Effector memory CD8-positive, alpha-beta T cell (primary cell): ENCODE results near the gene SMARCC2.

ENCODE experiments used
- ATAC-seq: fragments of 150-1000 bp; cut with Tn5 transposase; replicated peaks from 2 replicates; pipeline ENCODE4 v1.10.0; 2021; ENCODE audit warnings: mild to moderate bottlenecking, moderate library complexity
- DNase-seq, 3 experiments: peaks; one replicate each; pipeline ENCODE4 v3.0.0; 2021
- H3K27ac Mint-ChIP-seq, 2 donors: one replicate each; pipeline ENCODE4 v1.8.0; 2022; ENCODE audit warnings: mild to moderate bottlenecking in 2 of 2, mixed read lengths in 2 of 2, moderate library complexity in 2 of 2
- H3K27me3 Mint-ChIP-seq, 2 donors: one replicate each; pipeline ENCODE4 v1.8.0; 2022; ENCODE audit warnings: mixed read lengths in 2 of 2
- H3K36me3 Mint-ChIP-seq: one replicate; pipeline ENCODE4 v1.8.0; 2022; ENCODE audit warnings: mild to moderate bottlenecking, moderate library complexity, mixed read lengths; ENCODE audit not compliant: insufficient read depth
- H3K4me1 Mint-ChIP-seq, 2 donors: one replicate each; pipeline ENCODE4 v1.8.0; 2022; ENCODE audit warnings: low read depth in 2 of 2, mixed read lengths in 2 of 2
- H3K4me3 Mint-ChIP-seq, 2 donors: one replicate each; pipeline ENCODE4 v1.8.0; 2022; ENCODE audit warnings: mild to moderate bottlenecking in 2 of 2, mixed read lengths in 2 of 2, moderate library complexity in 2 of 2
- H3K9me3 Mint-ChIP-seq, 2 donors: one replicate each; pipeline ENCODE4 v1.8.0; 2022; ENCODE audit warnings: mixed read lengths in 2 of 2

SMARCC2 gene

DNA sequence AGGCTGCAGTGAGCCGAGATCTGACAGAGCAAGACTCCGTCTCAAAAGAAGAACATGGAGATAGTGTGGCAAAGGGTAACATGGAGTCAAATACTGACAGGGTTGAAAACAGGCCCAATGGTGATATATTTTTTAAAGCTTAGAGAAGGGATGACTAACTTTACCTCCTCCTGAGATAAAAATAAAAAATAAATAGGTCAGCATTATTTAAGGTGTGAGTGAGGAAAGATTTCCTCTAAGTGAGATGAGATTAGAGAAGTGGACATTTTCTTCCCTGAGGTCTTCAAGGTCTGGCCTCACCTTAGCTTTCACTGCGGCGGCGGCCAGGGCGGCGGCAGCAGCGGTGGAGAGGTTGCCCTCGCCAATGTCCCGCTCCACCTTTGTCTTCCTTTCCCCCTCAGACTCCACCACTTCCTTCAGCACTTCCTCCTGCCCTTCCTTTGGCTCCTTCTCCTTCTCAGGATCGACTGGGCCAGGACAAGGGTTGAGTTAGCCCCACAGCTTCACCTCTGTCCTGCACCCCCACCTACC lies 20.0 kb downstream of the SMARCC2 start:
- H3K27ac Mint-ChIP-seq = peak overlapping the region; percentile 79 to 92

GRCh38 chr12:56165369-56165768 lies 23.9 kb downstream of the SMARCC2 start:
- ATAC-seq = no peak
- DNase-seq = no peak
- H3K4me3 Mint-ChIP-seq = no peak overlapping the region
- peak overlapping the region in 1 of 2 donors; percentile 72 for H3K27ac Mint-ChIP-seq
- no peaks in the 10 kb centered on the region for H3K9me3 Mint-ChIP-seq
- H3K27me3 Mint-ChIP-seq = no peaks in the 10 kb centered on the region
- peaks cover 15 to 21% of the 10 kb centered on the region in 2 donors for H3K4me1 Mint-ChIP-seq
- peaks cover 91% of the 10 kb centered on the region for H3K36me3 Mint-ChIP-seq

More for the DNA sequence above, 20.0 kb downstream of the SMARCC2 start:
- Mint-ChIP-seq H3K36me3 (peaks cover 93% of the 10 kb centered on the region), H3K4me1 (peaks cover 2 to 6% of the 10 kb centered on the region in 2 donors), H3K9me3 (no peaks in the 10 kb centered on the region), H3K4me3 (no peak overlapping the region), H3K27me3 (no peaks in the 10 kb centered on the region)
- DNase-seq (no peak), ATAC-seq (no peak)

- Mint-ChIP-seq H3K27ac (peak overlapping the region; percentile 87 to 95), H3K9me3 (no peaks in the 10 kb centered on the region), H3K36me3 (peaks cover 91% of the 10 kb centered on the region), H3K4me1 (peaks cover 25 to 28% of the 10 kb centered on the region in 2 donors), H3K4me3 (no peak overlapping the region), H3K27me3 (no peaks in the 10 kb centered on the region)
- DNase-seq (no peak), ATAC-seq (no peak)
Observed at GRCh38 chr12:56164345-56164729, 24.9 kb downstream of the SMARCC2 start.

GRCh38 chr12:56163533-56164344 lies 25.5 kb downstream of the SMARCC2 start:
- Mint-ChIP-seq H3K27me3 (no peaks in the 10 kb centered on the region), H3K4me3 (peak overlapping the region in 1 of 2 donors; percentile 36), H3K36me3 (peaks cover 91% of the 10 kb centered on the region), H3K4me1 (peaks cover 31 to 34% of the 10 kb centered on the region in 2 donors), H3K9me3 (no peaks in the 10 kb centered on the region), H3K27ac (peak overlapping the region; percentile 87 to 95)
- no peak for ATAC-seq
- DNase-seq = no peak

DNA sequence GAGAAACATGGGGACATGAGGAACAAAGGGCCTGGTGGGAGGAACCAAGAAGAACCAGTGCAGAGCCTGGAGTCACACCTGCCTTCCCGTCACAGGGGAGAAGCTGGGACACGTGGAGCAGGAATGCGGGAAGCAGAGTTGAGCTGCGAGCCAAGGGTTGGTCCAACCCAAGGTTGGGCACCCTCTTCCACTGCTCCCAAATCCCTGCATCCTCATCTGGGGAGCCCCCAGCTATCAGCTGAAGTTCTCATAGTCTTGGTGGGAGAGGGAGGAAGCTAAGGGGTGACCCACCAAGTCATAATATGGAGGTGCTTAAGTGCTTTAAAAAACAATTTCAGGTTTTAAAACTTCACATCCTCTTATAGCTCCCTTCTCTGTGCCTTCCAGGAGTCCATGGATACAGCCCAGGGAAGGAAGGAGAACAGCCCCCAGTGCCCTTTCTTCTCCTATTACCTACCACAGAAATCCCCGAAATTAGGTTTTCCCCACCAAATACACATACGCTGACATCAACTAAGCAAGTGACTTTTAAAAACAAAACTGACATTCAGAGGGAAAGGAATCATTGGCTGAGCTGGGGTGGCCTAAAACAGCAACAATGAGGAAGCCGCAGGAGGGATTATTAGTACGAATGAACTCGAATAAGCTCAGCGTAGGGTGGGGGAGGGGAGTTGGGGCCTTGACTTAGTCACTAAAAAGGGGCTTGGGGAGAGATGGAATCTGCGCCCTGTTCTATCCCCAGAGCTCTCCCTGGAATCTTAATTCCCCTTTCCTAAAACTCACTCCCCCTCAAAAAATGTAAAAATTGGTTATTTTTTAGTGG lies 26.6 kb downstream of the SMARCC2 start:
- Mint-ChIP-seq H3K4me1 (peaks cover 34 to 36% of the 10 kb centered on the region in 2 donors), H3K36me3 (peaks cover 90% of the 10 kb centered on the region), H3K27me3 (no peaks in the 10 kb centered on the region), H3K27ac (peak overlapping the region; percentile 87 to 95), H3K4me3 (peak overlapping the region in 1 of 2 donors; percentile 55), H3K9me3 (no peaks in the 10 kb centered on the region)
- no peak for DNase-seq
- no peak for ATAC-seq

GRCh38 chr12:56161690-56162351 lies 27.5 kb downstream of the SMARCC2 start:
- Mint-ChIP-seq H3K4me1 (peaks cover 42 to 44% of the 10 kb centered on the region in 2 donors), H3K36me3 (peaks cover 85% of the 10 kb centered on the region), H3K27me3 (no peaks in the 10 kb centered on the region), H3K4me3 (peak overlapping the region; percentile 88 to 95), H3K27ac (peak overlapping the region; percentile 95 to 98), H3K9me3 (no peaks in the 10 kb centered on the region)
- ATAC-seq (no peak), DNase-seq (no peak)

- DNase-seq (no peak), ATAC-seq (no peak)
- H3K4me1 Mint-ChIP-seq = peaks cover 42 to 44% of the 10 kb centered on the region in 2 donors
- H3K27me3 Mint-ChIP-seq = no peaks in the 10 kb centered on the region
- no peaks in the 10 kb centered on the region for H3K9me3 Mint-ChIP-seq
- H3K4me3 Mint-ChIP-seq = peak overlapping the region; percentile 88 to 95
- H3K36me3 Mint-ChIP-seq = peaks cover 78% of the 10 kb centered on the region
- H3K27ac Mint-ChIP-seq = peak overlapping the region; percentile 95 to 98
Observed at GRCh38 chr12:56160894-56161689, 28.2 kb downstream of the SMARCC2 start.

- ATAC-seq = peak; percentile 57
- no peaks in the 10 kb centered on the region for H3K27me3 Mint-ChIP-seq
- H3K4me1 Mint-ChIP-seq = peaks cover 42% of the 10 kb centered on the region in 2 donors
- H3K27ac Mint-ChIP-seq = peak overlapping the region; percentile 95 to 98
- peak overlapping the region; percentile 88 to 95 for H3K4me3 Mint-ChIP-seq
- H3K36me3 Mint-ChIP-seq = peaks cover 70% of the 10 kb centered on the region
- DNase-seq = peak; percentile 44 to 56 (median 49)
- no peaks in the 10 kb centered on the region for H3K9me3 Mint-ChIP-seq
Observed at GRCh38 chr12:56160193-56160763, 29.0 kb downstream of the SMARCC2 start.

DNA sequence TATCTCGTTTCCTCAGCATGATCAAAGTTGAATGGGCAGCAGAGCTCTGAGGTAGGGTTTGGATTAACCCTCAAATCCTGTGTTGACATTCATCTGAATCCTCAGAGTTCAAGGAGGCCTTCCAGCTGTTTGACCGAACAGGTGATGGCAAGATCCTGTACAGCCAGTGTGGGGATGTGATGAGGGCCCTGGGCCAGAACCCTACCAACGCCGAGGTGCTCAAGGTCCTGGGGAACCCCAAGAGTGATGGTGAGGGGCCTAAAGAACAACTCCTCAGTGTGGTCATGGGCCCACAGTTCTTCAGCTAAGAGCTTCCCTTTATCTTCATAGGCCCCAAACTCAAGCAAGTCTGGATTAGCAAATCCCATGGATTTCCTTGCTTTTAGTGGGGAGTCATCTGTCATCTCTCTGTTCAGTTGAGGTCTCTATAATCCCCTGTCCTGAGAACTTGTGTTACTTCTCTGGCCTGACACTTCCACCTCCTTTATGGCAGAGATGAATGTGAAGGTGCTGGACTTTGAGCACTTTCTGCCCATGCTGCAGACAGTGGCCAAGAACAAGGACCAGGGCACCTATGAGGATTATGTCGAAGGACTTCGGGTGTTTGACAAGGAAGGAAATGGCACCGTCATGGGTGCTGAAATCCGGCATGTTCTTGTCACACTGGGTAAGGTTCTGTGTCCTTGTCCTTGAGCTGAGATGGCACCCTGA lies 29.6 kb downstream of the SMARCC2 start:
- Mint-ChIP-seq H3K4me3 (peak overlapping the region; percentile 88 to 95), H3K36me3 (peaks cover 66% of the 10 kb centered on the region), H3K27ac (peak overlapping the region; percentile 95 to 98), H3K4me1 (peaks cover 42% of the 10 kb centered on the region in 2 donors), H3K27me3 (no peaks in the 10 kb centered on the region), H3K9me3 (no peaks in the 10 kb centered on the region)
- DNase-seq = no peak
- no peak for ATAC-seq

- Mint-ChIP-seq H3K4me3 (peak overlapping the region; percentile 88 to 95), H3K9me3 (no peaks in the 10 kb centered on the region), H3K27me3 (no peaks in the 10 kb centered on the region), H3K36me3 (peaks cover 59% of the 10 kb centered on the region), H3K27ac (peak overlapping the region; percentile 95 to 98), H3K4me1 (peaks cover 42% of the 10 kb centered on the region in 2 donors)
- ATAC-seq = no peak
- no peak for DNase-seq
Observed at GRCh38 chr12:56158926-56159461, 30.3 kb downstream of the SMARCC2 start.

DNA sequence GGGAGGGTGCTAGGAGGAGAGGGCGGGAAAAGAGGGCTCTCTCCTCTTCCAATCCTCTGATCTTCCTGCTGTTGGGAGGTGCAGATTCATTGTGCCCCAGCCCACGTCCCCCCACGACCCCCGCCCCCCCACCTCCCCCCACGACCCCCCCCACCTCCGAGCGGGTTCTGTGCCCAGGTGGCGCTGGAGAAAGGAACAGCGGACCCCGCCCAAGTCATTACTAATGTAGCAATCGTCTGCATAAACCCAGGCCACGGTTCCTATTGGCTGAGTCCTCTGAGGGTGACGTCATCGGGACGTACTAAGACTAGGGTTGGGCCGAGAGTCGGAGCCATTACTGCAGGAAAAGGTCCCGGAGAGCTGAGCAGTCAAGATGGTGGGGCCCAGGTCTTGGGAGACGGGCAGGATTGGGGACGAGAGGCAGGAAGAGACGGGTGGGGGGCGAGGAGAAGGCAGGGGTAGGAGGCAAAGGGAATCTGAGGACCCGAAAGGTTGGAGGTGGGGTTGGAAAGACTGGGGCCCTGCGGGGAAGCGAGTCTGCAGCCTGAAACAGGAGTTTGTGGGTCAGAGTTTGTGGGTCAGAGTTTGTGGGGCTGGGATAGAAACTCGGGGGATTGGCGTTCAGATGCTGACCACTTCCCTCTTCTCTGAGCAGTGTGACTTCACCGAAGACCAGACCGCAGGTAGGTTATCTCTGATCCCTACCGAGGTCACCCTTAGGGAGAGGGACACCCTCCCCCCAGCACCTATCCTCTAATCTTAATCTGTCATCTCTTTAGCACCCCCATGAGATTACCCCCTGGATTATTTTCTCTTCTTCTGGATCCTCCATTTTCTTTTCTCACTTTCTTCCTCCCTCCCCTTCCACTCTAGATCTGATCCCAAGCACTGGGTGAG lies 31.0 kb downstream of the SMARCC2 start, which contains the start of gene MYL6:
Gene MYL6, plus strand, starts transcription at position 331 of the 897 bp plus-strand sequence. Its CDS starts 43 bp downstream, at position 374.
- H3K27me3 Mint-ChIP-seq = no peaks in the 10 kb centered on the region
- H3K9me3 Mint-ChIP-seq = no peaks in the 10 kb centered on the region
- ATAC-seq (peak; percentile 87), DNase-seq (peak; percentile 83 to 88 (median 86))
- H3K27ac Mint-ChIP-seq = peak within 1 kb of the TSS; percentile 95 to 98
- peaks cover 42 to 44% of the 10 kb centered on the region in 2 donors for H3K4me1 Mint-ChIP-seq
- peak within 1 kb of the TSS; percentile 88 to 95 for H3K4me3 Mint-ChIP-seq
- peaks cover 52% of the 10 kb centered on the region for H3K36me3 Mint-ChIP-seq
